Stimulated activated CD8-positive, alpha-beta memory T cell treated with anti-CD3 and anti-CD28 coated beads, Interleukin-15, amount 100 ng/mL, for 1 hour (primary cell): Measurements from ENCODE around the gene TMSB10.
"Not testable (repeated sequence)": the region's sequence is repeated elsewhere in the genome, so short reads cannot be mapped to it uniquely, and the experiment has no call there.

Source experiments
- DNase-seq: peaks from one replicate; pipeline ENCODE4 v3.0.0-alpha.2; 2020; ENCODE audit warnings: low read depth

Gene TMSB10

DNA sequence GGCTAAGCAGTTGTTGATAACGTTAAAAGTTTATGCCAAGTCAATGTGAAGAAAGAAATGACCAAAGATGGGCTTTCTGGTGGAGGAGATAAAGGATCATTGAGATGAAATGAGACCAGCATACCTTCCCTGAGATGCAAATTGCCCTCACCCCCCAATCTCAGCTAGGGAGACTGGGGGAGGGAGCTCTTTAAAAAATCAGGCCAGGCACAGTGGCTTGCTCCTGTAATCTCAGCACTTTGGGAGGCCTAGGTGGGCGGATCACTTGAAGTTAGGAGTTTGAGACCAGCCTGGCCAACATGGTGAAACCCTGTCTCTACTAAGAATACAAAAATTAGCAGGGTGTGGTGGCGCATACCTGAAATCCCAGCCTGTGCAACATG lies 34.6 kb downstream of the TMSB10 start:
- no peak for DNase-seq

DNA sequence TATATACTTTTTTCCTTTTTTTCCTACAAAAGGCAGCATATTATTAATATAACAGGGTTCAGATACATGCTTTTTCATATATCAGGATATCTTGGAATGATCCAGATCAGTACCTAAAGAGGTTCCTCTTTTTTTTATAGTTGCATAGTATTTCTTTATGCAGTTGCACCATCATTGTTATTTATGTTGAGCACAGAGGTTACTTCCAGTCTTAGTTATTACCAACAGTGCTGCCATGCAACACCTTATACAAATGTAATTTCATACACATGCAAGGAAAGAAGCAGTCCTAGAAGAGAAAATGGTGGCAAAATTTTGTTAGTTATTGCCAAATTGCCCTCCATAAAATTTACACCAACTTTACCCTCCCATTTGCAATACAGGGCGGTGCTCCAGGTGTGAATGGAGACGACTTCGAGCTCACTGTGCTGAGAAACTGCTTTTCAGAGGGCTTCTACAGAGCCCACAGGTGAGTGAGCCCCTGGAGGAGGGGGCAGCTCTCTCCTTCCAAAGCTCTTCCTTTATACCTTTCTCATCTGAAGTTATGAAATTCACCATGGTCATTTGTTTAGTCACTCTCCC lies 35.5 kb downstream of the TMSB10 start:
- no peak for DNase-seq

GRCh38 chr2:84942166-84942565 lies 36.7 kb downstream of the TMSB10 start:
- DNase-seq: no peak

DNA sequence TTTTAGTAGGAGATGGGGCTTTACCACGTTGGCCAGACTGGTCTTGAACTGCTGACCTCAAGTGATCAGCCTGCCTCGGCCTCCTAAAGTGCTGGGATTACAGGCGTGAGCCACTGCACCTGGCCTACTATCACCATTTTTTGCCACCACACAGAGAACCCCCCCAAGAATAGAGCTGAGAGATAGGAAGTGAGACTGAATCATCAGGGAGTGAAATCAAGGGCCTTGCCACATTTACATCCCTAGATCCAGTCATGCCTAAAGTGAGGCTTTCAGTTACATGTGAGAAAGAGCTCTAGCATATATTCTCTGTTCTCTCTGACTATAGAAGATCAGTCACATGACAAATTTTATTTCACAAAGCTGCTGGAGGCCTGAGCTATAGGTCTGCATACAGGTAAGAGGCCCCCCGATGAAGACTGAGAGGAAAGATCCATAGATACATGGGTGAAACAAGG lies 37.5 kb downstream of the TMSB10 start:
- DNase-seq: no peak

DNA sequence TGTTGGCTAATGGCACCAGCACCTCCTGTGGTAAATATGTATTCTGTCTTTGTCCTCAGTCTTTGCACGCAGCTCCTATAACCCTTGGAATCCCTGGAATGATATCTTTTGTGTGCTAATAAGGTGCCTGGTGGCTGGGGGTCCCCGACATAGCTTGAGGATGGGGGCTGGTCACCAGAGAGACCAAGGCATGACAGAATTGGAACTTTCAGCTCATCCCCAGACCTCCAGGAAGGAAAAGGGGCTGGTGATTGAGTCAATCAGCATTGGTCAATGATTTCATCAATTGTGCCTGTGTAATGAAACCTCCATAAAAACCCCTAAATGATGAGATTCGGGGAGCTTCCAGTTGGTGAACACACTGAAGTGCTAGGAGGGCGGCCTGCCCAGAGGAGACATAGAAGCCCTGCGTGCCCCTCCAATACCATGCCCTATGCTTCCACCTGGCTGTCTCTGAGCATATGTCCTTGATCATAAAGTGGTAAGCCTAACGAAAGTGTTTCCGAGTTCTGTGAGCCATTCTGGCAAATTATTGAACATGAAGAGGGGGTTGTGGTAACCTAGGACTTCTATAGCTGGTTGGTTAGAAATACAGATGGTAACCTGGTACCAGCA lies 38.9 kb downstream of the TMSB10 start:
- no peak for DNase-seq

GRCh38 chr2:84945838-84946203 lies 40.4 kb downstream of the TMSB10 start:
- not testable (repeated sequence) for DNase-seq

GRCh38 chr2:84946204-84947009 lies 41.0 kb downstream of the TMSB10 start:
- DNase-seq: no peak

DNA sequence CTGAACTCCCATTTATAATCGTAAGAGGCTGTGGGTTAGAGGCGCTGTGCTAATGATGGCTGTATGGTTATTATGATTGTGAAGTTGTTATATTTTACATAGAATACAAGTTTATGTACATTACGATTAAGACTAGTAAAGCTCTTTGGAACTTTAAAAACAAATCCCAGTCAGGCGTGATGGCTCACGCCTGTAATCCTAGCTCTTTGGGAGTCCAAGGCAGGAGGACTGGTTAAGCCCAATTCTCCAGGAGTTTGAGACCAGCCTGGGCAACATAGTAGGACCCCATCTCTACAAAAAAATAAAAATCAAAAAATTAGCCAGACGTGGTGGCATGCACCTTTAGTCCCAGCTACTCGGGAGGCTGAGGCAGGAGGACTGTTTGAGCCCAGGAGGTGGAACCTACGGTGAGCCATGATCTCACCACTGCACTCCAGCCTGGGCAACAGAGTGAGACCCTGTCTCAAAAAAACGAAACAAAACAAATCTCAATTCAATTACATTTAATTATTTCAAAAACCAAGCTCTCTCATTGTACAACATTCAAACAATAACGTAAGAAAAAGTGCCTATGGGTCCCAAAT lies 41.6 kb downstream of the TMSB10 start:
- DNase-seq: no peak

DNA sequence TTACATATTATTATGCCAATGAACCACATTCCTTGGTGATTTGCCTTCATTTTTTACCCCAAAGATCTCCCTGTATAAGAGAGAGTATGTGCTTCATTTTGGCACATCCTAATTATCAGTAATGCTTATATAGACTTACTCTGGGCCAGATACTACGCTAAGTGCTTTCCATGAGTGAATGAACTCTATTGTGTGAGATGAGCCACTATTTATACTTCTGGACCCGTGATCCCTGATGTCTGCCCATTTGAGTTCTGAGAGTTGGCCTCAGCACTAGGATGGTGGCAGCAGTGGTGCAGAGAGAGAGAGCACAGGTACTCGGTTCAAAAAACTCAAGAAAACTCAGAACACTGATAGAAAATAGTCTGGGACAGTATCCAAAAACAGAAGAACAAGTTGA lies 48.1 kb downstream of the TMSB10 start:
- DNase-seq: no peak

GRCh38 chr2:84954329-84954728 lies 48.9 kb downstream of the TMSB10 start:
- DNase-seq: no peak
